GM12864 (cell line): ENCODE results near the gene KCNQ1.

Experiments used
- DNase-seq: peaks from one replicate; pipeline ENCODE4 v3.0.0-alpha.2; 2011; ENCODE audit warnings: low read depth
- H3K4me3 ChIP-seq: 2 replicates; pipeline ENCODE4 v1.5.1; 2011; ENCODE audit warnings: mild to moderate bottlenecking, low read depth, low read length, control low read depth
- CTCF ChIP-seq: IDR thresholded peaks from 2 replicates; pipeline ENCODE4 v1.5.1; 2011; ENCODE audit warnings: low read depth, mild to moderate bottlenecking, moderate library complexity, low read length, control low read depth, inconsistent platforms; ENCODE audit errors: missing control alignments

KCNQ1 gene

GRCh38 chr11:2798951-2799761 is 354.3 kb downstream of the KCNQ1 start:
- TF ChIP-seq CTCF = no peak
- DNase-seq = no peak

GRCh38 chr11:2799881-2800654 is 355.3 kb downstream of the KCNQ1 start:
- TF ChIP-seq CTCF = no peak
- DNase-seq = no peak
- no peak overlapping the region for H3K4me3 ChIP-seq

More at GRCh38 chr11:2798951-2799761, 354.3 kb downstream of the KCNQ1 start:
- H3K4me3 ChIP-seq = no peak overlapping the region

GRCh38 chr11:2800655-2801531 is 356.1 kb downstream of the KCNQ1 start:
- no peak for DNase-seq
- TF ChIP-seq CTCF = no peak
- H3K4me3 ChIP-seq = no peak overlapping the region

- H3K4me3 ChIP-seq = no peak overlapping the region
- TF ChIP-seq CTCF = no peak
- no peak for DNase-seq
Observed at GRCh38 chr11:2801711-2802388, 357.0 kb downstream of the KCNQ1 start.

GRCh38 chr11:2802389-2803185 is 357.8 kb downstream of the KCNQ1 start:
- H3K4me3 ChIP-seq = no peak overlapping the region
- no peak for TF ChIP-seq CTCF
- DNase-seq = no peak
